Measurements from ENCODE around the gene SH3TC1.
A peak's percentile ranks its signal among the peaks of the same experiment; 100 is the strongest.

The SH3TC1 gene

GRCh38 chr4:8164194-8164565 is 34.9 kb upstream of the SH3TC1 start:
- no peak for DNase-seq

- DNase-seq: no peak
Observed at GRCh38 chr4:8164687-8165086, 34.4 kb upstream of the SH3TC1 start.

GRCh38 chr4:8165374-8165896 is 33.7 kb upstream of the SH3TC1 start:
- DNase-seq: no peak

- no peak for DNase-seq
Observed at GRCh38 chr4:8167291-8167690, 31.8 kb upstream of the SH3TC1 start.

GRCh38 chr4:8167815-8168214 is 31.3 kb upstream of the SH3TC1 start:
- DNase-seq: no peak

DNA sequence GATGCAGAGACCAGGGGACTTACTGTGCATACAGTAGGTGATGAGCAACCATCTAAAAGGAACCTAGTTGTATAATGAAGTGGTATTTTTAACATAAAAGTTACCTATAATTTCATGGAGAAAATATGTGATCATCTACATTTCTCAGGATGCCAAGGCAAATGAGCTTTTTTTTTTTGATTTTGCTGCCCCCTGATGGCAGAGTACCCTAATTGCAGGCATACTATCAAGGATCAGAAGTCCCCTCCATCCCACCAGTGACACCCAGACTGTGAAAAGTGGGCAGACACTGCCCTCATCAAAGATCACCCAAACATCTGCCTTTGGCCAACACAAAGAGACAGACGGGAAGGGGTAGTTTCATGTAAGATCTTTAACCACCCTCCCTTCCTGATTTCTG is 30.9 kb upstream of the SH3TC1 start:
- DNase-seq: no peak

DNA sequence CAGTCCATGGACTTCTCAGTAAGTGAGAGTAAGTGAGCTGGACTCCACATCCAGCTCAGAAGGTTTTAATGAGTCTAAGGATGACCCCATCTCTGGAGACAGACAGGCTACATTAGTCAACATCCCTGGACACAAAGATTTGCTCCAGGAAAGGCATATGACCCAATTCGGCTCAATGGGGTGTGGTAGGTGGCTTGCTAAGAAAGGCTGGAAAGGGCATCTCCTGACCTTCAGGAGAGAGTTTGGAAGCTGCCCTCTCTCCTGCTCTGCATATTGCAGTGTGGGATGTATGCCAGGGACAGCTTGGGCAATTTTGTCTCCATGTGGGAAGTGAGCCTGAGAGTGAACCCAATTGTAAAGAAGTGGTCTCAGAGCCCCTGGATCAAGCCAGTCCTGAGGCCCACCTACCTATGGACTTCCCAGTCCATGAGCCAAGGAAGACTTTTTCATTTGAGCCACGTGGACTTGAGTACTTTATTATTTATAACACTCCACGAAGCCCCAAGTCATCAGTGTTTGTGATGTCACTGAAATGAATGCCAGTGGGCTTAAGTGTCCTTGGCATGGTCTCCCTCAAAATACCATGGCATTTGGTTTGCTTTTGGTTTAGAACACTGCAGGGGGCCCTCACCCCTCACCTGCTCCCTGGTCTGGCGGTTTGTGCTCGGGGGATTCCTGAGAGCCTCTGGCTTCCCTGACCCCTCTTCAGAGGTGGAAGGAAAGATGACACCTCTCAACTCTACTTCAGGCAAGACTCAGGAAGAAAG is 30.1 kb upstream of the SH3TC1 start:
- DNase-seq: no peak

DNA sequence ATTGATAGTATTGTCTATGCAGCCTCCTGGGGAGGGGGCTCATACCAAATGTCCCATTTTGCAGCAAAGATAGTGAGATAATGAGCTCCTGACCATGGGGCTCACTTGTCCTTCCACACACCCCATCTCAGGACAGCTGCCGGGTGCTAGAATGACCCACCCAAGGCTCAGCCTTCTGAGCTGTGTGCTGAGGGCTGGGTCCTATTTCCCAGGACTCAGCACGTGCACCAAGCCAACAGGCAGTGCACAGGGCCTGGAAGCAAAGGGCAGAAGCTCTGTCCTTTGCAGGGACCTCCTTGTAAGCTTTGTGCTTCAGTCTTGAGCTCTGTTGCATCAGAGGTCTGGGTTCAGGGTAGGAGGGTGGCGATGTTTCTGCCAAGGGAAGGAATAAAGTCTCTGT is 29.3 kb upstream of the SH3TC1 start:
- no peak for DNase-seq

- no peak for DNase-seq
Observed at GRCh38 chr4:8170341-8170740, 28.7 kb upstream of the SH3TC1 start.

DNA sequence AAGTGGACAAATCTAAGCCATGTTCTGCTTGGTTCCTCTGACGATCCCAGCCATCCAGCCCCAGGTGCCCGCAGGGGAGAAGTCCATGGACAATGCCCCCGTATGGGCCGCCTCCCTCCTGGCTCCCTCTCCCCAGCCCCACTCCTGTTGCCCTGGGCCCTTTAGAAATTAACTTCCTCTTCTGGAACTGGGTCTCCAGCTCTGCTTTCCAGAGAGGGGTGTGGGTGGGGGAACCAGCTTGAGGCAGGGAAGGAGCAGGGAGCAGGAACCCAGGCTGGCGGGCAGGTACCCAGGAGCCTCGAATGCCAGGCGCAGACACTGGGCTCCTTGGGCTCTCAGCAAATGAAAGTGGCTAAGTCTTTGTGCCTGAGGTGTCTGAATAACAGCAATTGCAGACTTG is 27.8 kb upstream of the SH3TC1 start:
- DNase-seq: no peak

- DNase-seq: no peak
Observed at GRCh38 chr4:8171984-8172924, 26.8 kb upstream of the SH3TC1 start.

- no peak for DNase-seq
Observed at GRCh38 chr4:8173492-8174242, 25.4 kb upstream of the SH3TC1 start.

DNA sequence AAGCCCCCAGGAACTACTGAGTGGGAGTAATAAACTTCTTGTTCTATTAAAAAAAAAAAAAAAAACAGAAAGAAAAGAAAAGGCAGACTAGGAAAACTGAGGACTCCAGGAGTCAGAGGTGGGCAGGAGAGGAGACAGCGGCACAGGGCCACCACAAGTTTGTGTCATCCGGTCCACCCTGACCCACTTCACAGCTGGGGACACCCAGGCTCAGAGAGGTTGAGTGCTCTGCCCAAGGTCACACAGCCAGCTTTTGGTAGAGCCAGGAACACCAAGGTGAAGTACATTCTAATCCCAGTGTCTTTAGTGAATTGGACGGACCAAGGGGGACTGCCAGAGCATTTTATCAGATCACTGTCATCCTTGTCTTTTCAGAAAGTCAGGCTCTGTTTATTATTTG is 24.1 kb upstream of the SH3TC1 start:
- DNase-seq: no peak

DNA sequence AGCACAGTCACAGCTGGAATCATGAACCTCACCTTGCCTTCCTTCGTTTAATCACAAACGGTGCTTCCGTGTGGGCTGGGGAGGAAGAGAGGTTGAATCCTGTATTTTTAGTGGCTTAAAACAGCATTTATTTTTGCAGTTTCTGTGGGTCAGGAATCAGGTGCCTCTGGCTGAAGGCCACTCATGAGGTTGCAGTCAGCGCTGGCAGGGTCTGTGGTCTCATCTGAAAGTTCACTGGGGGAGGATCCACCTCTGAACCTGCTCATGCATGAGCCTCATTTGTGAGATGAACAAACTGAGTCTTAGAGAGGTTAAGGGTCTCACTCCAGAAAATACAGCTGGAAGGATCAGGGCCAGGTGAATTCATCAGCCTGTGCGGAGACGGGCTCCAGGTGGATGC is 23.4 kb upstream of the SH3TC1 start:
- DNase-seq: no peak

DNA sequence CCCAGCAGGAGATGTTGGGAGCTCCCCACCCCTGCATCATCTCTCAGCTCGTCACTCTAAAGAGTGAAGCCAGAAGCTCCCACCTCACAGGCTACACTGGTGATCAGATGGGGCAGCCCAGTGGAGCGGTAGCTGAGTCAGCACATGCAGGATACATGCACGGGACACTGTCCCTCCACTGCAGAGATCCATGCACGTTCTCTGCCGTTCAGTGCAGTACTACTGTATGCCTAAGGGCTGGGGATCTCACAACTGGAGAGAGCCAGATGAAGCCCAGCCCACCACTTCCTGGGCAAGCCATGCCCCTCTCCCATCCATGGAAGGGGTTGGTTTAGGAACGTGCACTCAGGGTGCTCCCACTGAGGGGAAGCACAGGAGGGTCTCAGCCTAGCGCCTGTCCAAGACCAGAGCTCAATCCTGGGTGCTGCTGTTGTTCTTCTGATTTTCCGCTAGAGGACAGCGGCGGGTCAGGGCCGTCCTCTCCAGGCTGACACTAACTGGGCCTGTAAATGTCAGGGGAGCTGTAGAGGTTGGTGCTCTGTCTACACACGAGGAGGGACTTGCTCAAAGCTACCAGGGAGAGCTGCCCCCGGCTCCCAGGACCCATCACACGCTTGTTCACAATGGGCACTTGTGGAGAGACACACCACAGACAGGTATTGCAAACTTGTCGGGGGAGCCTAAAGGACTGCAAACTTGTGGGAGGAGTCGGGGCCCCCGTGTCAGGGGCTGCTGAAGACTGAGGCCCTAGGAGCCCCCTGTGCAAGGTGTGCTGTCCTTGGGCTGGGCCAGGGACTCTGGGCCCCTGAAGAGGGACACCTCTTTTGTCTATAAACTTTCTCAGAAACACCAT is 22.3 kb upstream of the SH3TC1 start:
- peak; percentile 26 for DNase-seq

DNA sequence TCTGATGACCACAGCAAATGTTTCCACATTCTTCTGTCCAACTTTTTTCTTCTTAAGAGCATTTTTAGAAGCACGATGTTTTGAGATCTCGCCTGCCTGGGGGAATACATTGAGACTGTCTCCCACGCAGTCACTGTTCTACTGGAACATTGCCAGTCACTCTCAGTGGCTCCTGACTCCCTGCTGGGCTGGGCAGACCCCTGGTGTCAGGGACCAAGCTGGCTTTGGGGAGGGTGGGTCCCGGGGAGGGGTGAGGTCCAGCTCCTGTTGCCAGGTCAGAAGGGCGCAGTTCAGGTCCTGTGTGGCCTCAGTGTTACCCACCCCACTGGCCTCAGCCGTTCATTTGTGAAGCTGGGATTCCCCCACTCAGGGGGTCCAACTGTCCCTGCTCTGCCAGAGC is 21.5 kb upstream of the SH3TC1 start:
- DNase-seq: no peak

GRCh38 chr4:8177956-8178355 is 21.1 kb upstream of the SH3TC1 start:
- DNase-seq: no peak

GRCh38 chr4:8179074-8179473 is 20.0 kb upstream of the SH3TC1 start:
- DNase-seq: no peak

- DNase-seq: no peak
Observed at GRCh38 chr4:8179771-8180170, 19.3 kb upstream of the SH3TC1 start.

GRCh38 chr4:8180310-8181093 is 18.6 kb upstream of the SH3TC1 start:
- no peak for DNase-seq

- no peak for DNase-seq
Observed at GRCh38 chr4:8181119-8181518, 18.0 kb upstream of the SH3TC1 start.

Data from GF-D8 (cell line).